GM21619 (cell line): ENCODE results near the gene TM4SF18.
A peak's percentile ranks its signal among the peaks of the same experiment; 100 is the strongest.
"Not testable (repeated sequence)": the region's sequence is repeated elsewhere in the genome, so short reads cannot be mapped to it uniquely, and the experiment has no call there.

Experiments used
- ATAC-seq: cut with Tn5 transposase; IDR thresholded peaks from one replicate; pipeline ENCODE4 v1.9.1; 2021; ENCODE audit not compliant: unreplicated experiment

Gene TM4SF18

DNA sequence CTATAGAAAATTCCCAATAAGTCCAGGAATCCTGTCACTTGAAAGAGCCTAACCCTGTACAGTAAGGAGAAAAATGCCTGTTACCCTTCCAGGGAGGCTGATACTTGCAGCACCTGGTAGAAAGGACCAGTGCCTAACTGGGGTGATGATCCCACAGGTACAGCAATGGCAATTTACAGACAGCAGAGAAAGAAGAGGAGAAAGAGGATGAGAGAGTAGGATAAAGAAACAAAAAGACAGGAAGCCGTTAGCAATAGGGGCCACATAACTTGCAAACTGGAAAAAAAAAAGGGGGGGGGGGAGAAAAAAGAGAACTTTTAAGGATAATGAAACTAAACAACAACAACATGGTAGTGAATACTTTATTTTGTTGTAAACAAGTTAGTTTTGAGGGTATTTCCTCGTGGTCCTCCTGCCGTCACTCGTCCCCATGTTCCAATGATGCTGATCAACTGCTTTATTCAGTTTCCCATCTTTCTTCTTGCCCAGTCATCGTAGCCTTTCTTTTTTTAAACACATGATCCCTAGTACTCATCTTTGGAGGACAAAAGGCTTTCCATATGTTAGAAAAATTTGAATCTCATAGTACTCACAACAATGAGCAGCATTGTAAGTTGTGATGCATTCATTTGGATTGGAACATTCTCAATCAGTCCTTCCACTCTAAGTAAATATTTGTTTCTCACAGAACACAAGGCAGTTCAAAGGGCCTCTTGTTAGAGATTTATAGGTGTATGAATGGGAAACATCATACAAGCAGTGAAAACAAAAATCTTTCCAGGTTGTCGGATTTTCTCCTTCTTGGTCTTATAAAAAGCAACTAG, 35.5 kb upstream of the TM4SF18 start:
- no peak for ATAC-seq

DNA sequence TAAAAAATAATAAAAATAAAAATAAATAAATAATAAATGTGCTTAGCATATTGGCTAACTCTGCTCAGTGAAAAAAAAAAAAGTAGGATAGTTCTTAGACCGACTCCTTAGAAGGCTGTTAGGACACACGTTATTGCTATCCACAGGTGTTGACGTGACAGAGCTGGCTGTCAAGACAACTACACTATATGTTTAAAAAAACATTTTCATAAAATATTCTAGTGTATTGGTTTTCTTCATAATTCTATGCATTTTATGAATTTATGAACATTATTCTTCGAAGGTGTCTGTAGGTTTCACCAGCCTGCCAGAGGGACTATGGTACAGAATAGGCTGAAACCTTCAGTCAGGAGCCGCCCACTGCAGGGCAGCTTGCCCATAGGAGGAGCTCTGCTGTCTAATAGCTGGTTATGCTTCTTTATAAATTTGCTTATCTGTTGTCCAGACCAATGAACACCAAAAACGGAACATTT, 34.8 kb upstream of the TM4SF18 start:
- ATAC-seq: no peak

DNA sequence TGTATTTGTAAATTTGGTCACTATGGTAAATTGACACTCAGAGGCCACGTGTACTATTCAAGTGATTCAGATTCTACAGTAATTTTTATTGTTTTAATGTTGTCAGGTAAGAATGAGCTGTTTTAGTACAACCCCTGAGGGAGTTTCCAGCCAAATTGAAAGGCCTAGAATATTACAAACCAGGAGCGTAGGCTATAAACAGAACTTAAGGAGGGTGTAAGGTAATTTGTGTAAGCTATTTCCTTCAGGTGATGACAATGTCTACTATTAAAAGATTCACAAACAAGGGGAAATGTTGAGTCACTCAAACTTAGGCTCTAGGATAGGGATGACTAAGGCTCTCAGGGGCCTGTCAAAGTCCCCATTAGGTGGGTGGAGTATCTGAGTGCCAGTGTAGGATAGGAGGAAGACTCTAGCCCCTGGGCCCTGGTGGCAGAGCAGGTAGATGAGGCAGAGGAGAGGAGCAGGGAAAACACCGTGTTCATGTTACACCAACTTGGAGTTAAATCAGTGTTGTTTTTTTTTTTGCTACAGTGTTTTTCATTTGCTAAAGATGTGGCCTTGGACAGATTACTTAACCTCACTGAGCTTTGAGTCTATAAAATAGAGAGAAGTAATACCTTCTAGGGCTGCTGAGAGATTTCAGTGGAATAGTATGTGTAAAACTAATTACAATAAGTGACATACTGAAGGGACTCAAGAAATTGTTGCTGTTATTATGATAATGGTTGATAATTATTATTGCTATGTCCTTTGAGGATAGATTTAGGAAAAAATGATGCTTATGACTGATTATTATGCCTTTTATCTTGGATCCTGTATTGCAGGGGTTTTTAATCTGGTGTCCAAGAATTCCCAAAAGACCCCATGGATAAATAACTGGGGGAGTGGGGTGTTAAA, 33.8 kb upstream of the TM4SF18 start:
- ATAC-seq: no peak

DNA sequence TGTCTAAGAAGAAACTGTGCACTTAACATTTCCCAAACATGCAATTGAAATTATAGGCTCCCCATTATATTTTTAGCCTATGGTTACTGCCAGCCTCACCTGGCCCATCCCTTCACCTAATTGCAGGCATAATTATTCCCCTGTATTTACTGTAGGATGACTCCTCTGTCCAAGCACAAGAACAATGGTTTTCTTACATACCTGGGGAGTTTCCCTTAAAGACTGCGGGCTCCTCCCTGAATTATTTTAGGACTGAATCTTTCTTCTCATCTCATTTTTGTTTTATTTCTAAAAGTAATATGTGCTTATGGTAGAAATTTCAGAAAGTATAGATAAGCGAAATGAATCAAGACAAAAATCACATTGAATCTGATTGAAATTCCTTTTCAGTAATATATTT, 32.6 kb upstream of the TM4SF18 start:
- no peak for ATAC-seq

DNA sequence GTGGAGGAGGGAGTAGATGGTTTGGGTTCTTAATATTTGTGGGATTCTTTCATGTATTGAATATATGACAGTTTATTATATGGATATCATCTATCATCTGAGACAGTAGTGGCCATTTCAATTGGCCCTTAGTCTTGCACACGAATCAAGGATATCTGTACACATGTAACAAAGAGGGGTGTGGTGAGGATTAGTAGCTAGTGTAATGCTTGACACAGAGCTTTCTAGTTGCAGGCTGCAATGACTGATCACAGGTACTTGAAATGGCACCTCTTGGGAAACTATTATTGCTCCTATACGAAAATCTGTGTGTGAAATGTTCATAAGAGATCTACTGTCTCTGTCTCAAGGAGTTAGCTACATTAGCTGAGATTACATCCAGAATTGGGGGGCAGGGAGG, 31.2 kb upstream of the TM4SF18 start:
- no peak for ATAC-seq

DNA sequence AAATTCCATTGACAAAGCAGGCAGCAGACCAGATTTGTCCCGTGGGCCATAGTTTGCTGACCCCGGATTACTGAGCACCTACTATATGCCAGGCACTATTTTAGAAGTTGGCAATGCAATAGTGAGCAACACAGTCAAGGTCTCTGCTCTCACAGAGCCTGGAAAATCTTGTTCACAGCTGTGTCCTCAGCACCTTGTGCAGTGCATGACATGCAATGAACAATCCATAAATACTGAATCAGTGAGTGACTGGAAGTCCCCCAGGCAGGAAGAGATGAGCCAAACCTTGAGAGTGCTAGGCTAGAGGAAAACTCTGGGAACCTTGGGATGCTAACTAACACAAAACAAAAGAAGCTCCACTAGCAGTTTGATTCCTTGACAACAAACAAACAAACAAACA, 29.6 kb upstream of the TM4SF18 start:
- no peak for ATAC-seq

DNA sequence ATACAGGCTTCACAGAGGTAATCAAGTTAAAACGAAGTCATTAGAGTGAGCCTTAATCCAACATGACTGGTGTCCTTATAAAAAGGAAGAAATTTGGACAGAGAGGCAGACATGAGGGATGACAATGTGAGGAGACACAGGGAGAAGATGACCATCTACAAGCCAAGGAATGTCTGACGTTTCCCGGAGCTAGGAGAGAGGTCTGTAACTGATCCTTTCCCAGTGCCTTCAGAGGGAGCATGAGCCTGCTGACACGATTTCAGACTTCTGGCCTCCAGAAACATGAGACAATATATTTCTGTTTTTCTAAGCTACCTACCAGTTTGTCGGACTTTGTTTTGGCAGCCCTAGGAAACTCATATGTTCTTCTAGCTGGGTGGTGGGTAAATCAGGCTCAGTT, 28.9 kb upstream of the TM4SF18 start:
- no peak for ATAC-seq

DNA sequence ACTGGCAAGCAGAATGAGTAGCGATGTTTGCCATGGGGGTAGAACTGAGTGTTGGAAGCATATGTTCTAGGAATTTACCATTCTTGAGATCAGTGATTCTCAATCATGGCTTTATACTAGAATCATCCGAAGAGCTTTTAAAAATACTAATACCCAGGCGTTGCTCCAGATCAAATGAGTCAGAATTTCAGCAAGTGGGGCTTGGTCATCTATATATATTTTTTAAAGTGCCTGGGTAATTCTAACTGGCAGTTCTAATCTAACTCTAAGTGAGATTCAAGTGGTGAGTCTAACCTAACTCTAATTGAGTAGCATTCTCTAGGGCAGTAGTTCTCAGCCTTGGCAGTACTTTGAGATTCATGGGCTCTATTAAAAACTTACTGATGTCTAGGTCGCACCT, 23.2 kb upstream of the TM4SF18 start:
- no peak for ATAC-seq

DNA sequence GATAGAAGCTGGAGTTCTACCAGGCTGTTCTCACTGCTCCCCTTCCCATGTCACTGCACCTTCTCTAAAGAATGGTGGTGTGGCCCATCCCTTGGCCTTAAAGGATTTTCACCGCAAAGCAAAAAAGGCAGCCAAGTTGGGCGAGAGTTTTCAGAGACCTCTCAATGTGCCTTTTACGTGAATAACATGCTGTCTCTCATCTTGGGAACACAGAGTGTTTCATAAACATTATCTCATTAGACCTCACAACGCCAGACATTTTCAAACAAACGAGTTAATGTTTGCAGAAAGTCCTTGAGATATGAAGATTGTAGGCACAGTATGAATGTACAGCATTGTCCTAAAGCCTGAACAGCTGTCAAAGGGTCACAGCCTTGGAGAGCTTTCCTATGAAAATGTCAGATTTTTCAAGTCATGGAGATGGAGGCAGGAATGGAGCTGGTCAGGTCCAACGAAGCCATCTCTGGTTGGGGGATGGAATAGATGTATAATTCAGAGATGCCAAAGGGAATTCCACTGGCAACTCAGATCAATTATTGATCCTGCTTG, 22.7 kb upstream of the TM4SF18 start:
- no peak for ATAC-seq

DNA sequence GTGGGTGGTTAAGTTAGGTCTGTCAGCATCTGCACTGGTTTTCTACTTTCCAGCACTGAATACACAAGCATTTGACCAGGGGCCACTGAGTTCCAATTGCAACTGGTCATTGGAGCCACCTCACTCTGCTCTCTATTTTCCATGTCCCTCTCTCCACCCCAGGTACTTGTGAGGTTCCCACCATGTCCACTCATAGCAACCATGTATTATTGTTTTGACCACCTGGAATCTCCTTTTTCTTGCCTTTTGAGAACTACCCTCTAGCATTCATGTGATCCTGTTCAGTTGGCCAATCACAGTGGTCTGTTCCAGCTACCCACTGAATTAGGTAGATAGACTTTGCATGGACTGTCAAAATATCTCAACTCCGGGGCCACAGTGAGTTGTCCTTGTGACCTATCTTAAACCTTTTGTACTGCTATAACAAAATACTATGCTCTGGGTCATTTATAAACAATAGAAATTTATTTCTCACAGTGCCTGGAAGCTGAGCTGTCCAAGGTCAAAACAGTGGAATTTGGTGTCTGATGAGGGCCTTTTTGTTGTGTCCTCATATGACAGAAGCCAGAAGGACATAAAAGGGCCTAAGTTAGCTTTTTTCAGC, 20.2 kb upstream of the TM4SF18 start:
- no peak for ATAC-seq

DNA sequence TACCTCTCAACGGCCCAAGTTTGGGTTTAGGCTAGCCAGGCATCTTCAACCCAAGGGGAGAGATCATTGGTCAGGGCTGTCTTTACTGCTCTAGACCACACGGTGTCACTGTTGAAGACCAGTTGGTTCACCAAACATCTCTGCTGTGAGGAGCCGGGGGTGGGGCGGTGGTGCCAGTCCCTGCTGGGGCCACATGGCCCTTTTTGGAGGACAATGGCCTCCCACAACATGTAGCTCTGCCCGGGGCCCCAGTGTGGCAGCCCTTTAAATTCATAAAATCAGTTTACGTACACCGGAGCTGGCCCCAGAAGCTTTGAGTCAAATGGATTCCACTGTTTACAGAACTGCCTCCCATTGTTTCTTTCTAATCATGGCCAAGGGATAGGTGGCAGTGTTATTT, 19.1 kb upstream of the TM4SF18 start:
- peak; percentile 95 for ATAC-seq

DNA sequence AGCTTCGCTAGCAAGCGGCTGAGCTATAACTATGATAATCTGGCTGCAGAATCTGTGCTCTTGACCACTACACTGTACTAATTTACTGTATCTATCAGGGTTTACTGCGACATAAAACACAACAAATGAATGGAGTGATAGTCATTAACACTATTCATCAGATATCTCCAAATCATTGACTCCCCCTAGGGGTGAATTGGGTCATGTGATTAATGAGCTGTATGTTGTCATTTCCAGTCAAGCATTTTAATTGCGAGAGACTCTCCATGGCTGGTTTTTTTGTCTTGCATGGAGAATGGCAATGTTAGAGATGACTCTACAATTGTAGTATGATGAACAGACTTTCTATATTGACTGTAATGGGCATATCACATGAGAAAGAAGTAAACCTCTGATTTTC, 10.5 kb upstream of the TM4SF18 start:
- ATAC-seq: no peak

DNA sequence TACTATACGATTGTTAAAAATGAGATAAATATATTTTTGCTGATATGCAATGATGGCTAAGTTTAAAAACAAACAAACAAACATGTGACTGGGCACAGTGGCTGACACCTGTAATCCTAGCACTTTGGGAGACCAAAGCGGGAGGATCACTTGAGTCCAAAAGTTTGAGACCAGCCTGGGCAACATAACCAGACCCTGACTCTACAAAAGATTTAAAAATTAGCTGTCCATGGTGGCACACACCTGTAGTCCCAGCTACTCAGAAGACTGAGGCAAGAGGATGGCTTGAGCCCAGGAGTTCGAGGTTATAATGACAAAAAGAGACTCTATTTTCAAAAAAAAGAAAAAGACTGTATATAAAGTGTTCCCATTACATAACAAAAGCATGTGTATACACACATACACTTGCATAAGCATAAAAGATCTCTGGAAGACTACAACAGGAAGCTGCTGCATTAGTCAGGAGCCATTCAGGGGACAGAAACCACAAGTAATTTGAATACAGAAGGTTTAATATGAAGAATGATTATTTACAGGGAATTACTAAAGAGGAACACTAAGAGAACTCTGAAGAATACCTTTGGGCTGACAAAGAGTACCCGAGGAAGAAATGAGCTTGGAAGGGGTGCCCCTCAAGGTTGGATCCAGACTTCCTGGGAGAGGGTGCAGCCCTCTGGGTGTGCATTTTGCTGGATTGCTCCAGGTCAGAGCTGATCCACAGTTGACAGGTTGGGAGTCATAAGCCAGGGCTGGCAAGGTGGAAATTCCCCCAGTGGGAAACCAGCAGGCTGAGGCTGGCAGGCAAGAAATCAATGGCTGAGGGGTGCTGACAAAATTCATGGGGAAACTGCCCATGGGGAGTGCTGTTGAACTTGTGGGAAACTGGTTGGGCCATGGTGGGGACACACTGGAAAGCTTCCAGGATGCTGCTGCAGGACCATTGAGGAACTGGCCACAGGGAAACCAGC, 9.3 kb upstream of the TM4SF18 start:
- ATAC-seq: no peak

DNA sequence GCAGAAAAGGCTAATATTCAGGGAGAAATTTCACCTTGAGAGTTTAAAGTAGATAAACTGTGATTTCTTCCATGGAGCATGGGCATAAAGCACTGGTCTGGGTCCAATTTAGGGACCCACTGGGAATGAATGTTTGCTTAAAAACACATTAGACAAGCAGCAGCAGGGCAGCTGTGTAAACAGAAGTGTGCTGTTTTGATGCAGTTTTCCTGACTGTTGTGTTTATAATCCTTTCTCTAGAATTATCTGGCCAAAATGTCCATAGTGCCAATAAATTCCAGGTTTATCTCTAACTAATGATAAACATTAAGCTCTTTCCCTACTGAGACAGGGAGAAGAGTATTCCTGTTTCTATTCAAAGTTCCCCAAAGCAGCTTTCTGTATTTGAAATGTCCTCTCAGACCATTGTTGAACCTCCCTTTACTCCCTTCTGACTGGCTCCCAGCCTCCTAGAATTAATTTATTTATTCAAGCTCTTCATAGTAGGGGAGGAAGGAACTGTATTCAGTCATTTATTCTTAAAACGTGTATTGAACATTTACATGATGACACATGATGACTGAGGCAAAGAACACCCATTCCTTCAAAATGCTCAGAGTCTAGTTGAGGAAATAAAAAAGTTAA, 7.0 kb upstream of the TM4SF18 start:
- ATAC-seq: no peak

DNA sequence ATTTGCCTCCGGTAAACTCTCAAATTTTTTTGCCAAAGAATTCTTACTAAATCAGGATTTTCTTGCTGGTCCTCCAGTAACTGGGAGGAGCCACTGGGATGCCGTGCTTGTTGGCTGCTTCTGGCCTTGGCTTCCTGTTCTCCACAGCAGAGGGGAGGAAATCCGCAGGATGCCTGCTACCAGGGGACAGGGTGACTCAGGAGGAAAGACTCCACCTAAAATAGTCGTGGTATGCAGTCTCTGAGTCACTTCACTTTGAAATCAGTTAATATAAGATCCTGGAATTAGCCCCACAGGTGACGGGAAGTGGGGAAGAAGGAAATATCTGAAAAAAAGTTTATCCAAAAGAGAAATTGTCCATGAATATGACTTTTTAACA, 6.5 kb upstream of the TM4SF18 start:
- ATAC-seq: no peak

DNA sequence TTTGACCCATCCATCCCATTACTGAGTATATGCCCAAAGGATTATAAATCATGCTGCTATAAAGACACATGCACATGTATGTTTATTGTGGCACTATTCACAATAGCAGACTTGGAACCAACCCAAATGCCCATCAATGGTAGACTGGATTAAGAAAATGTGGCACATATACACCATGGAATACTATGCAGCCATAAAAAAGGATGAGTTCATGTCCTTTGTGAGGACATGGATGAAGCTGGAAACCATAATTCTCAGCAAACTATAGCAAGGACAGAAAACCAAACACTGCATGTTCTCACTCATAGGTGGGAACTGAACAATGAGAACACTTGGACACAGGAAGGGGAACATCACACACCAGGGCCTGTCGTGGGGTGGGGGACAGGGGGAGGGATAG, 4.0 kb upstream of the TM4SF18 start:
- ATAC-seq: not testable (repeated sequence)

DNA sequence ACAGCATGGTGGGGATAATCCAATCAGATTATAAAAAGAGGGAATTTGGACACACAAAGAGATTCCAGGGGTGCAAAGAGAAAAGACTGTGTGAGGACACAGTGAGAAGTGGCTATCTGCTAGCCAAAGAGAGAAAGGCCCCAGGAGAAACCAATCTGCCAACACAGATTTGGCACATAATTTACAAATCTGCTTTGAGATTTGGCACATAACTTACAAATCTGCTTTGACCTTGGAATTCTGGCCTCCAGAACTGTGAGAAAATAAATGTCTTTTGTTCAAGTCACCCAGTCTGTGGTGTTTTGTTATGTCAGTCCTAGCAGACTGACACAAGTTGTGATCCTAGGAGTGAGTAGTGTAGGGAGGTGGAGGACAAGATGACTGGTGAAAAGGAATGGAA, 3.5 kb upstream of the TM4SF18 start:
- no peak for ATAC-seq

DNA sequence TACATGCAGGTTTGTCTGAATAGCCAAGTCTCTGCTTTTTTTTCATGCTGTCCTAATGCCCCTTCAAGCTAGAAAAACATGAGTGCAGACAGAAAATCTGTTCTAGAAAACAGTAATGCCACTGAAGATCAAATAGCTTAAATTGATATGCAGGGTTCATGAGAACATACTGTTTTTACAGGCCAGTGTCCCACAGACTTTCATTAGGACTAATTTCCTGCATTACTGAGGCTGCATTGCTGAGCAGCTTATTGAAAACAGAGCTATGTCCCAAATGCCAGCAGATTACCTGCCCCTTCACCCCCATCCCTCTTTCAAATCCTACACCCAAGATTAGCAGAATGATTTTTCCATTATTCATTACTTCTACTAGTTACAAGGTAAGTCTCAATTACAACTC, 665 bp downstream of the TM4SF18 start:
- ATAC-seq: no peak

DNA sequence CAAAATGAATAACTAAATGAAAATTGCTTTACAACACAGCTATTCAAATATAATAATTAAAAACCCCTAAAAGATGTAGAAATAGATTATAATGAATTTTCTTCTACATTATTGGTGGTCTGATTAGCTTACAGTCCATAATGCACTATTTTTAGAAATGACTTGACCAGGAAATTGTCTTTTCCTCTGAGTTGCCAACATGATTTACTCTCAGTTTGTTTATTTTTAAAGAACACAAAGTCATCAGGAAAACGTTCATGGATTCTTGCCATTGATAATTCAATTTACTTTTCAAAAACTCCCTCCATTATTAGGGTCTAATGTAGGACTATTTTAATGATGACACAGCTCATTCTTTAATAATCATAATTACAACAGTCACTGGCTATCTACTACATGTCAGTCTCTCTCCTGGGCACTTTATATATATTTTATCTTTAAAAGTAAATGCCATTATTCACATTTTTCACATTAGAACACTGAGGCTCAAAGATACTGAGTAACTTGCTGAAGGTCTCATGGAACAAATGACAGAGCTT, 1.1 kb downstream of the TM4SF18 start:
- no peak for ATAC-seq

DNA sequence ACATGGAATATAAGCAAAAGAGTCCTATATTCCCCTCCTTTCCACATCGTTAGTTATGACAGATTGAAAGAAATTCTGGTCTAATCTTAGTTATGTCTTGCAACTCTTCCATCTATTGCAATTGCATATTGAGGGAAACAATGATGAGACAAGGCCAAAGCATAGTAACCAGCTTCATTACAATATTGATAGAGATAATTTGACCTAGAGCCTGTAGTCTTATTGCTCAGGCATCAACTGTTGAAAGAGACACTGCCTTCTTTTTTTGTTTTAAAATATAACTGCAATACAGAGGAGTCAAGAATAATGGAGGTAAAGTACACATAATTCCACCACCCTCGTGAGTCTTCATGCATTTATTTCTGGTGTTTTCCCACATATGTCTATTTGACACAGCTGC, 2.0 kb downstream of the TM4SF18 start:
- no peak for ATAC-seq
